NCI-H345 treated with DMSO at 0.1 percent for 48 hours (cell line): Measurements from ENCODE around the gene PDGFD.

ENCODE experiments used
- DNase-seq: peaks from one replicate; lab custom pipeline; 2025; ENCODE audit not compliant: unreplicated experiment; lab: John Stamatoyannopoulos, UW

The PDGFD gene

DNA sequence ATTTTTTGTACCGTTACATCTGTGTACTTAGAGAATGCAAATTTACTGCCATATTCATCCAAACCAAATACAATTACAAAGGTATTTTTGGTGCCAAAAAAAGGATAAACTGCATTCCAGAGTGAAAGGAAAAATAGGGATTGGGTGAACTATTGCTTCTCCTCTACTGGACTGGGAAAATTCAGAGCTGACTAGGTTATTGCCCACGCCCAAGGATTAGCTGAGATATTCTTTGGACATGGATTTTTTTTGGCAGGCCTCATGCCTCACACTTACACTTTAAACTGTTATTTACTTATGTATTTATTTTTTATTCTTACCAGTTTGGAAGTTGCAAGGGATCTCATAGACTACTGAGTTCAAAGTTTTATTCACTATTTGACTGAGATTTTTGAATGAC lies 203.8 kb downstream of the PDGFD start:
- DNase-seq: no peak

DNA sequence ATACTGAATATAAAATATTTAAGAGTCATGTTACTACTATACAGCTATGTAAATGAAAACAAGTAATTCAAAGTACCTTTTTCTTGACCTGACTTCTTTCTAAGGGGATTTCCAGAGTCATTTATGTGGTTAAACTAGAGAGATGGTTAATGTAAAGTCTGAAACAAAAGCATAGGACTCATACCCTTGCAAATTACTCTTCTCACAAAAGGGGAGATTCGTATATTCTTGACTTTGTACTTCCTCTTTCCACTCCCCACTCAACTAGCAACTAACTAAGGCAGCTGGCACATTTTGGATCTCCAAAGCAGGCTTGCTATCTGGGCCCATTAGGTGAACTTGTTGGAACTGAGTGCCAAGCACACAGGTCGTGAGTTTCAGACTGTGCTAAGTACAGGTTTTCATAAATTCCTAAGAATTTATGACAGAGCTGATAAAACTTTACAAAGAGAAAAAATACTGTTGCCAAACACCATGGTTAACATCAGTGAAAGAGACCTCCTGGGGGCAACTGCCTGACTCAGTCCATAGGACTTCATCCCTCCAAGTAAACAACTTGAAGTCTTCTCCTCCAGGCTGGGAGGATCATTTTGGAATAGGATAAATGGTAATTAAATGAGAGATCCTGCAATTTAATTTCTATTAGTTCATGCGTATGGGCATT lies 204.5 kb downstream of the PDGFD start:
- no peak for DNase-seq

DNA sequence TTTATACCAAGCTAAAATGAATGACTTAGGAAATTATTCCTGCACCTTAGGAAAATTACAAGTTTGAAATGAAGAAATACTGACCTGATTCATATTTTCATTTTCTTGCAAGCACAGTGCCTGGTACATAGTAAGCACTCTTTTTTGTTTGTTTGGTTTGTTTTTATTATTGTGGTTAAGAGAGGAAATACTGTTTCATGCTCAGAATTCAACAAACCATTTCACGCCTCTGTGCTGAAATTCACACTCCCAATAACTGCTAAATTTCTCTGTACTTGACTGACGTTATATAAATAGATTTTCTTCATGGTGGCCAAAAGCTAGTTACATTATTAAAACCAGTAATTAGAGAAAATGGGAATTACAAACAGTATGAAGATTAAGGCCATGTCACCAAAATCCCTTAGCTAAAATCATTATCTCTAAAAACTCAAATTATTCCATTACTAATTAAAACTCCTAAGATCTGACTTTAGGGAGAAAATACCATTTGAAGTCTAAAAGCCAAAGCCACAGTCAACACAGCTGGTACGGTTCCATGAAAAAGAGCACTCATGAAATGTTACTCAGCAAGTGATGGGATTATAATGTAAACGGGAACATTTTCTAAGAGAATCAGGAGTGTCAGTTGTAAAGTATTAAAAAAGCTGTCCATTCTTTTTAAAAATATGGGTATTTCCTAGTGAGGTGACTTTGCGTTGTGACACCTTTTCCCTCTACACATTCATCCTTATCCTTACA lies 205.3 kb downstream of the PDGFD start:
- DNase-seq: no peak

DNA sequence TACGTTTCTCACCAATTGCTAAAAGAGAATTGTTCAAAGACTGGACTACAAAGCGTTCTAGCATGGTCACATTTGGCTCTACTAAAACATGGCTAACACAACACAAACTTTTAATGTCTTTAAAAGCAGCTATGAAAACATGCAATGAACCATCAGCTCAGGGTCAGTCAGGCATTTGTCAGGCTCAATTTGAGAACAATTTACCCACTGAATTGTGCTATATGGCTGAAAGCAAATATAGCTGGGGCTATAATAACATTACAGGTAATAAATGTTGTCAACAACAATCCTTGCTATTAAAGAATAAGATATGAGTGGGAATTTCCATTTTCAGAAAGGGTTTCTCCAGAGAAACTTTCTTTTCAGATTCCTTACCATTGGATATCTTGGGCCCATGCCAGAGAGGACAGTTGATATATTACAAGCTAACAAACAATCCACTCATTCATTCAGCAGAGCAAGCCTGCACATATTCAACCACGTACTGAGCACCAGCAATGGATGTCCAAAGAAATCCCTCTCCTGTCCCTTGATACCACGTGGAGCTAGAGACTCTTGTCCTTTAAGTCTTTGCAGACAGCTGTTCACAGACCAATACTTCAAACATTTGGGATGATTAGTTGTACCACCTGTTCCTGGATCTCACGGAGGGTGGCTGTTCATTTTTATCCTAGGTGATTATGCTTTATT lies 210.0 kb downstream of the PDGFD start:
- DNase-seq: no peak

DNA sequence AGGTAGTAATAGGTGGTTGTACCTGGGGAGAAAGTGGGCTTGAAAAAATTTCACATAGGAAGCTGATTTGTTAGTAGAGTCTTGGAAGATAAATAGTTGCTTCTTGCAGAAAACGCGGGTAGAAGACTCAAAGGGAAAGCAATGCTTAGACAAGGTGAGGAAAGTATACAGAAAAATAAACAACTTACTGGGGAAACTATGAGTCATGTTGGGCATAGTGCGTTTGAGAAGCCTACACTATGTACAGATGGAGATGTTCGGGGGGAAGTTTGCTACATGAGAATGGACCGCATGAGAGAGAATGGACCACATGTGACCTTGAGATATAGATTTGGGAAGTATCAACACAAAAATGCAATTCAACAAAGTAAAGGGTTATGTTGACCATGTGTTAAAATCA lies 214.2 kb downstream of the PDGFD start:
- no peak for DNase-seq

DNA sequence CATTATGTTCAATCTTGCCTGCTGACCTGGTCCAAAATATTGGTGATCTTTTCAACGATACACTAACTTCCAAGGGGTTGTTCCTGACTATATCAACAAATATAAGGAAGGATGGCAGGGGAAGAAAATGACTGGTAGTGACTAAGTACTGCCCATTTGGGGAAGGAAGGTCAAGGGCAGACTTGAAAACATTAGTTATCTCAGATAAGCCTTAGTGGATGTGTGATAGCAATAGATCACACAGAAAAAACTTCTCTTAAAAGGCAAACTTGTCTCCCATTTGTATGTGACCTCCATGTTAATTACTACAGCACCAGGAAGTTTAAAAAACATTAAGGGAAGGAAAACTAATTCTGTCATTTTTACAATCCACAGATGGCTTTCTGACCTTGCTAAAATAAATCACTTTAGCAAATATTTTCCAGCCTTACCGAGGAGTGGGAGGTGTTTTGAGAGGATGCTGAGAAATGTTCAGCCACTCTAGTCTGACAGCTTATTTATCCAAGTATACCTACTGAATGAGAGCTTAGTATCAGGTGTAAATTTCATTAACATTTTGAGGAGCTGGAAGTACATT lies 215.7 kb downstream of the PDGFD start:
- no peak for DNase-seq

DNA sequence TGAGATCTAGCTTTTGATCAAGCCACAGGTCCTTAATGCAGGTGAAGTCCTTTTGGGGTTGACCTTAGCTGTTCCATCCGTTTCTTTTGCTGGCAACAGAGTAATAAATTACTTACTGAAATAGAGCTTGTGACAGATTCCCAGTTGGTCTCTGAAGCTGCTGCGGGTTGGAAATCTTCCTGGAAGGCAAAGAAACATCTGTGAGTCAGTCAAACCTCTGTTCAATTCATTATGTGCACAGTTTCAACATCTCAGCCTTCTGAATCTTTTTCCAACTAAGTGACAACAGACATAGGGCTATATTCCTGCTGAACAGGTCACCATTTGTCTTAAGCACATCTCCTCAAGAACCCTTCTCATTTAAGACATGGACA lies 216.4 kb downstream of the PDGFD start:
- no peak for DNase-seq

DNA sequence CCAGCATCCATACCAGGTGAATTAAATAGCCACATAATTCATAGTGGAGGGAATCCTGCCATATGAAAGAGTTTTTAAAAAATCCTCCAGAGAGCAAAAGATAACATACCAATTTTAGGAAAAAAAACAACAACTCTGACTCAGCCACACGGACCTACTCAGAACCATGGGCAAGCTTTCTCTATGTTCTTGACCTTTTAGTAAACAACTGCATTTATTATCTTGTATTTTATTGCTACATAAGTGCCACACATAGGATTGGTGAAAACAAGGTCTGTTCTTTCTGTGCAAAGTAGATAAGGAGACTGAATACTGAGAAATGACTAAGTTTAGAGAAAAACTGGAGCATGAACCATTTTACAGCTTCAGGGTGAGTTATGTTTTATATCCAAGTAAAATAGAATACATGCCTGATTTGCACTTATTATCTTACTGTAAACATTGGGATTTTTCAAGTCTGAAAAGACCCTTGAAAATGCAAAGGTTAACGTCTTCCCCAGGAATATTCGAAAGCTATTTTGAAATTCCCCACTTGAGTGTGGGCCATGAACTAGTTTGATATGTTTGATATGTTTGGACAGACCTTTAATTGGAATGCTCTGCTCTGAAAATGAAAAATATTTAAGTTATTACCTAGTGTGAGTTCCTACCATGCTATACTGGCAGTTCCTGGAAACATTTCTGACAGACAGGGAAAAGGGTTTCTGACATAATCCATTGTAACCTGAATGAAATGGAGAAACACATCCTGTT lies 217.0 kb downstream of the PDGFD start:
- no peak for DNase-seq

DNA sequence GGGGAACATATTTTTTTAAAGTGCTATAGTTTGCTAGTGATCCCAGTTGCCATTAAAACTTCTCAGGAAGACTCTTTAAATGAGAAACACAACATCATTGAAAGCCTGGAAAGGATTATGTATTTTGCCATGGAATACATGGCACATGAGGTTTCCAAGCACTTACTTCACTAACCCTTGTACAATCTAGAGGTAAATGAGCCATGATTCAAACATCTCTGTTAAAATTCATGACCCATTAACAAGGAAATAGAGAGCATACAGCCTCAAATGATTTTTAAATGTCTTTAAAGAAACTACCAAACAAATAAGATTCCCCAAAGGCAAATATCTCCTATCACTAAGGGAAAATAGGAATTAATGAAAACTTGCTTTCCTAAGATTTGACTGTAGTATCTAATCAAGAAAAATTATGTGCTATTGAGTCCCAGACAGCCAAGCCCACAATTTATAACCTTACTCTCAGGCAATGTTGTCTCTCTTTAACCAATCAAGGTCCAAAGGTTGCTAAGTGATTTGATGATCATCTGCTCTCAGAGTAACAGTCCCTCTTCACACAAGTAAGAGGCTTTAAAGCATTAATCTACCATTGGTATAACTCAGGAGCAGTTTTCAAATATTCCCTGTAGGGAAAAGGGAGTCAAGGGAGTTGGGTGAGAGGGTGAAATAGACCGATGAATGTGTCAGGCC lies 219.6 kb downstream of the PDGFD start:
- DNase-seq: no peak

DNA sequence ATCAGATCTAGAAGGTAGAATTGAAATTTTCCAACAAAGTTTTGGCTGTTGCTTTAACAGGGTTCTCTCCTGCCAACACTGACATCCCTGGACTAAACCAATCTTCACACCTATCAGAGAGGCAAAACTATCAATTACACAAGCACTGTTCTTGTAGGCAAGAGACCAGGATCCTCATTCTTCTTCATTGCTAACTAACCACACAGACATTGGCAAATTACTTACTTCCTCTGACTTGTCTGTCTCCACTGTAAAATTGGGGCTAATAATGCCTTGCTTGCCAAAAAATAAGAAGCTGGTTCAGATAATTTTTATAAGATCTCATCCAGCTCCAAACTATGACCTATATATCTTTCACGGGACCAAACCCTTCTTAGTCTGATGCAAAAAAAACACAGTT lies 221.3 kb downstream of the PDGFD start:
- DNase-seq: no peak

DNA sequence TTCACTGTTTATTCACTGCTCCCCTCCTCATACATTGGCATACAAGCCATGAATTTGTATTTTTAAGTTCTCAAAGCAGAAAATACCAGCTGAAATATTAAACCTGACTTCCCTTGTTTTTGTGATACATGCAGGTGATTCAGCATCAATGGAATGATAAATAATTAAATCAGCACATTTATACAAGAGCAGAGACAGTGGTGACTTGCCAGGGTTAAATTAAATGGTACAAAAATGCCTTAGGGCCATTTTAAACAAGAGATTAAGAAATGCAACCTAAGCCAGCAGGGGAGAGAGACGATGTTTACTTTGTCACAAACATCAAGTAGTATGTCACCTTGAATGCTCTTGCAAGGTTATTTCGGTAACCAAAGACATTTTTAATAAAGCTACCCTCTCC lies 223.4 kb downstream of the PDGFD start:
- DNase-seq: no peak

DNA sequence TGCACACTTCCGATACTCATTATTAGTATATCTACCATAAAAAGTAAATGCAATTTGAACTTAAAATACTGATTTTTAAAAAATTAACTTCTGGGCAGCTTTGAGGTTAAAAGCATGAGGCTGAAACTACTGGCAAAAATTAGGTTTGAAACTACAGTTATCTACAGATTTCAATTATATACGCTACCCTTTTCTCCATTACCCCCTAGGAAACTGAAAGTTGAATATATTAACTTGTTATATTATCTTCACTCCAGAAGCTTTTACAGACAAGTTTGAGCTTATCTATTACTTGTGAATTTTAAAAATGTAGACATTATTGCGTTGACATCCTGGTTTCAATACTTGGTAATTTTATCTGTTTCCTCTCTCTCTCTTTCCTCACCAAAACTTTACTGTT lies 224.3 kb downstream of the PDGFD start:
- no peak for DNase-seq

DNA sequence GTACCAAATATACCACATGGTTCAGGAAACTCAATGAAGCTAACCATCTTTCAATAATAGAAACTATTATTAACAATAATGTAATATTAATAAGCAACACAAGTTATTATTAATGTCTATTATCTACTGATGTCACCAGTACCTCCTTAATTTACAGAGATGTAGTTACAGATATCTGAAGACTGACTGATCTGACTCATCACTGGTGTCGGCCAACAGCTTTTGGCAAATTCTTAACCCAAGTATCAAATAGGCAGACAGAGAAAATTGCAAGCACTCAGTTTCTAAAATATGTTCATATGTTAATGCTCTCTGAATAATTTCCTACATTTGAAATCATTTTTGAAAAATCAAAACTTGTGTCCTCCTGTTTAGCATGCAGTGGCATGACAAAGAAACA lies 227.9 kb downstream of the PDGFD start:
- no peak for DNase-seq

DNA sequence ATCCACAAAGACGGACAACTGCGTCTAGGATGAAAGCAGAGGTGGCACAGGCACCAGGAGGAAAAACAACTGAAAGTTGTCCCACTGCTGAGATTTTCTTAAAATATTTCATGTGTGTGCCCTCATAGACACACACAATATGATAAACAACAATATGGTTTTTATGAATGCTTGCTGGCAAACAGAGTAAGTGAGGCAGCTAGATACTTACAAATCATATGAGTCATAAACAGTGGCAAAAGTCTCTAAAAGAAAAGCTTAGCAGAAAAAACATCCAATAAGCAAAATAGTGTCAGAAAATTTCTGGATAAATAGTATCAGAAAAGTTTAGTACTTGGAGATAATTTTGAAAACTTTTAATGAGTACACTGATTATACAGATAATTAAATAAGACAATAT lies 228.7 kb downstream of the PDGFD start:
- DNase-seq: no peak

DNA sequence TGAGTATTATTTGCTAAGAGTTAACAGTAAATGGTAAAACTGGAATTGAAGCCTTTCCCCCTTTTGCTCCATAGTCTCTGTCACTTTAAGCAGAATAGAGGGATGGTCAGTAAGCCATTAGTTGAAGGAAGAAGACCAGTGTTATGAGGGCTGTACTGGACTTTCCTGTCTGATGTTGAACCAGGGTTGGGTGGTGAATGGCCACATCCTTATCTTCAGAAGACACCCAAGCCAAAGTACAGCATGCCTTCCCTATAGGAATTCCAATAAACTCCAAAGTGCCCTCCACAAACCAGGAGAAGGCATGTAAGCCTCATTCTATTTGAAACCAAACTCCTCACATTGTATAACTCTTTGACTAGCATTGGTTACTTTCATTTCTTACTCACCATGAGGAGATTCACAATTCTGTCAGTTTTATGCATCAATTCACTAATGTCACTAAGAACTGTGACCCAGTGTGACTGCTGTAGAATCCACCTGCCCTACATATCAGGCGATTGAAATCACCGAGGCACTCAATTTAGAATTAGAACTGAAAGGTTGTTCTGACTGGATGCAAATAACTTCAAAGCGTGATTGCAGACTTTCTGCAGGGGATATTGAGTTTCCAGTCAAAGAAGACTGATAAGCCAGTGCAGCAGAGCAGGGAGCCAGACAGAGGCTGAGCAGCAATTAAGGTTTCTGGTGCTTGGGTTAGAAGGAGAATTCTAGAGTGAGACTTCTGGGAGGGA lies 234.6 kb downstream of the PDGFD start:
- DNase-seq: no peak

DNA sequence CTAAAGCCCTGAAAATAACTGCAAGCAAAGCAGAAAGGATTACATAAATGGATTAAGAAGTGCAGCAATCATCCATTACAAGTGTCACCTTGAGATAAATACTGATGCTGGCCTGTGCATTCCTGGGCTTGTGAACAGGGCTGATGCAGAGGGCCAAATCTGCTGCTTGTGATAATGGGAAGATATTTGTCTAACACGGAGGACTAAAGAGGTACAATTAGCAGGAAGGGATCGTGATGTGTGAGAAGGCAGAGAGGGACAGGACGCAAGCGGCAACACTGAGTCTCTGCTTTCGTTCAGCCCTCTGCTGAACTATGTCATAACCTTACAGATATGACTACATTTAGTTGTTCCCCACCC lies 235.2 kb downstream of the PDGFD start:
- no peak for DNase-seq

DNA sequence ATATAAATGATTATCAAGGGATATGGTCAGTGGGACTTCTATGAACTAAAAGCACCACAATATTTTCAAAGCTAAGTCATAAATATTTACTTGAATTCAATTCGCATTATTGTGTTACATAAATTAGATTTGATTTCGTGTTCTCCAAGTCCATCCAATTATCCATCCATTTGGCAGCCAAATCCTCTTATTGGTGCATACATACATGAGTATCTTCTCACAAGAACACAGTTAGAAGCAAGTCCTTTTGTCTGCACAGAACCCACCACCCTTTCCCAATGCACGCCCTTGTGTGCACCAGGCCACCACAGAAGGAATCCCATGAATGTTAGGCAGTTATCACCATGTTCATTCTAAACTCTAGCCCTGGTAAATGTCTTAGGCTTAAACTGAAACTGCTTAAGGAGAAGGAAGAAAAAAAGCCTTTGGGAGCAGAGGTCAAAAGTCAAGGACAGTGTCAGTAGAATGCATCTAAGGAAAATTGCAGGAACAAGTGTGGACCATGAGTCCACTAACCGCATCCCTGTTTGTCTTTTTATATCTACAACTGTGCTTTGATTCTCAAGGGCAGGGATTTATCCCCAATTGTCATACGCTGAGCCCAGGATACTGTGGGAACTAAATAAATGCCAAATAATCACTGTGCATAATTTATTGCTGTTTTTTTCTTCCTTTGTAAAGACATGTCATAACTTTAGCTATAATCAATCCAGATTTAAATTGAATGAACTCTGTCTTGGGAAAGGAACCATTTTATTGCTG lies 235.7 kb downstream of the PDGFD start:
- no peak for DNase-seq

DNA sequence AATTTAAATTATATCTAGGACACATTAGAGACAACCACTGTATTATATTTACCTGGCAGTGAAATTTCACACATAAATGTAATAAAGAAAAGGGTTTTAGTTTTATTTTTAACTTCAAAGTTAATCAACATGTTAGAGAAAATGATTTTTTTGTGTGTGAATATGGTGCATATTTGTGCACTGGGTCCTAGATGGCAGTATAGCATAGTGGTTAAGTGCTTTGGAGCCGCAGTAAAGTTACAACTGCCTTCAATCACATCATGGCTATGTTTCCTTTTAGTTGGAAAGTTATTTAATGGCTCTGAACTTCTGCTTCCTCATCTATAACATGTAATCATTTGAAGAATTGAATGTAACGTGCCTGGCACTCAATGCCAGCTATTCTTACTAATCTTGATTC lies 236.4 kb downstream of the PDGFD start:
- no peak for DNase-seq

DNA sequence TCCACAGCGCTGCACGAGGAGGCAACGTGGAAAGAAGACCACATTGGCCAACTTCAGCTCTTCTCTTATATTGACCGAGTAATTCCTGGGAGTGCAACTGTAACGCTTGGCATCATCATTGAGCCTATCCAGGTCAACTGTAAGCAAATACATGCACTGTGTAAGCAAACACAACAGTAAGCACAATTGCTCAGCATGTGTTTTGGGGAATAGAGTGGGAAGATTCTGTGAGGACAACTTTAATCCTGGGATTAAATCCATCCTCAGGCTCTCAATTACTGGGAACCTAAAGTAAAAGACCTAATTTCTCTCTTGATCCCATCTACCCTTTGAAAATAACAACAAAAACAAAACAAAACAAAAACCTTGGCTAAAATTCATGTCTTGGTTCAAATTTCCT lies 237.0 kb downstream of the PDGFD start:
- DNase-seq: peak; percentile 19
